ENCODE data around the gene DLG1. TPM values are rescaled to one million over a fixed set of nuclear protein-coding genes. Genes with fewer than 3 reads are reported as not detected.
"Not testable (repeated sequence)": the region's sequence is repeated elsewhere in the genome, so short reads cannot be mapped to it uniquely, and the experiment has no call there.

Gene DLG1
- total and polyA plus RNA-seq, 2 donors from 2014 or later = 19.4 to 101 TPM

DNA sequence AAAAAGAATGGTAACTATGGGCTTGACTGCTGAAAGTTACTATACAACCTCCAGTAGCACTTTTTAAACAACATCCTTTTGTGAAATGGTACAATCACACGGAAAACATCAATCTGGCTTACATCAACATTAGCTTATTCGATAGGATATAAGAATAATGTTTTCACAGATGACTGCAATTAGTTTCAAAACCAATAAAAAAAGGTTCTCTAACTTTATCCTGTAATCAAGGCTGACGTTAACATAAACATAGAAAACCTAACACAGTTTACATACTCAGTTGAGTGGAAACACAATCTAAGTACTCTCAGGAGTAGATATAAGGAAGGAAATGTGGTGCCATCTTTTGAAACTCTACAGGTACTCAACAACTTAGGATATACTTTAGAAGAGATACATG is 102.2 kb downstream of the DLG1 start:
- no peaks in the 10 kb centered on the region for H3K9me3 ChIP-seq (ENCODE audit: control insufficient read depth in 2 of 3, insufficient read depth in 1 of 3, low read length in 3 of 3)
- FAIRE-seq = no peak
- H3K4me1 ChIP-seq (ENCODE audit: control insufficient read depth in 2 of 3, insufficient read depth in 2 of 3, low read depth in 1 of 3, low read length in 3 of 3) = no peaks in the 10 kb centered on the region
- intact Hi-C loops (cut with DNase I) = no loop called here
- no peaks in the 10 kb centered on the region for H3K36me3 ChIP-seq (ENCODE audit: control insufficient read depth in 2 of 3, insufficient read depth in 3 of 3, low read length in 3 of 3)
- H3K4me3 ChIP-seq (ENCODE audit: low read length in 3 of 3) = no peak overlapping the region
- TF ChIP-seq, protein P1, sequence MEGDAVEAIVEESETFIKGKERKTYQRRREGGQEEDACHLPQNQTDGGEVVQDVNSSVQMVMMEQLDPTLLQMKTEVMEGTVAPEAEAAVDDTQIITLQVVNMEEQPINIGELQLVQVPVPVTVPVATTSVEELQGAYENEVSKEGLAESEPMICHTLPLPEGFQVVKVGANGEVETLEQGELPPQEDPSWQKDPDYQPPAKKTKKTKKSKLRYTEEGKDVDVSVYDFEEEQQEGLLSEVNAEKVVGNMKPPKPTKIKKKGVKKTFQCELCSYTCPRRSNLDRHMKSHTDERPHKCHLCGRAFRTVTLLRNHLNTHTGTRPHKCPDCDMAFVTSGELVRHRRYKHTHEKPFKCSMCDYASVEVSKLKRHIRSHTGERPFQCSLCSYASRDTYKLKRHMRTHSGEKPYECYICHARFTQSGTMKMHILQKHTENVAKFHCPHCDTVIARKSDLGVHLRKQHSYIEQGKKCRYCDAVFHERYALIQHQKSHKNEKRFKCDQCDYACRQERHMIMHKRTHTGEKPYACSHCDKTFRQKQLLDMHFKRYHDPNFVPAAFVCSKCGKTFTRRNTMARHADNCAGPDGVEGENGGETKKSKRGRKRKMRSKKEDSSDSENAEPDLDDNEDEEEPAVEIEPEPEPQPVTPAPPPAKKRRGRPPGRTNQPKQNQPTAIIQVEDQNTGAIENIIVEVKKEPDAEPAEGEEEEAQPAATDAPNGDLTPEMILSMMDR (IDR thresholded peaks at IDR 0.05; ENCODE audit: borderline replicate concordance, extremely low read depth, insufficient read depth) = no peak
- no peak overlapping the region for H3K9ac ChIP-seq (ENCODE audit: low read length in 3 of 3)
- H3K27me3 ChIP-seq (ENCODE audit: control insufficient read depth, insufficient read depth, low read length) = no peaks in the 10 kb centered on the region
- no peak overlapping the region for H3K27ac ChIP-seq (ENCODE audit: low read depth in 2 of 2, low read length in 2 of 2)
- no peak for DNase-seq

DNA sequence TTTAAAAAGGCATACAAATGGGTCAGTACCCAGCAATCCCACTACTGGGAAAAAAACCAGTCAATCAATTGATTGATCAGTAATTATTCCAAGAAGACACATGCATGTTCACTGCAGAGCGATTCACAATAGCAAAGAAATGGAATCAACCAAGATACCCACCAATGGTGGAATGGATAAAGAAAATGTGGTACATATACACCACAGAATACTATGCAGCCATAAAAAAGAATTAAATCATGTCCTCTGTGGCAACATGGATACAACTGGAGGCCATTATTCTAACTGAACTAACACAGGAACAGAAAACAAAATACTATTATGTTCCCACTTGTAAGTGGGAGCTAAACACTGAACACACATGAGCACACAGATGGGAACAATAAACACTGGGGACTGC is 103.1 kb downstream of the DLG1 start:
- no peaks in the 10 kb centered on the region for H3K36me3 ChIP-seq (ENCODE audit: control insufficient read depth in 2 of 3, insufficient read depth in 3 of 3, low read length in 3 of 3)
- no peak for FAIRE-seq
- no peaks in the 10 kb centered on the region for H3K4me1 ChIP-seq (ENCODE audit: control insufficient read depth in 2 of 3, insufficient read depth in 2 of 3, low read depth in 1 of 3, low read length in 3 of 3)
- intact Hi-C loops (cut with DNase I) = no loop called here
- H3K27me3 ChIP-seq (ENCODE audit: control insufficient read depth, insufficient read depth, low read length) = no peaks in the 10 kb centered on the region
- H3K9ac ChIP-seq (ENCODE audit: low read length in 3 of 3) = no peak overlapping the region
- DNase-seq = no peak
- H3K4me3 ChIP-seq (ENCODE audit: low read length in 3 of 3) = no peak overlapping the region
- no peak overlapping the region for H3K27ac ChIP-seq (ENCODE audit: low read depth in 2 of 2, low read length in 2 of 2)
- no peaks in the 10 kb centered on the region for H3K9me3 ChIP-seq (ENCODE audit: control insufficient read depth in 2 of 3, insufficient read depth in 1 of 3, low read length in 3 of 3)
- TF ChIP-seq, protein P1 (IDR thresholded peaks at IDR 0.05; ENCODE audit: borderline replicate concordance, extremely low read depth, insufficient read depth) = no peak

DNA sequence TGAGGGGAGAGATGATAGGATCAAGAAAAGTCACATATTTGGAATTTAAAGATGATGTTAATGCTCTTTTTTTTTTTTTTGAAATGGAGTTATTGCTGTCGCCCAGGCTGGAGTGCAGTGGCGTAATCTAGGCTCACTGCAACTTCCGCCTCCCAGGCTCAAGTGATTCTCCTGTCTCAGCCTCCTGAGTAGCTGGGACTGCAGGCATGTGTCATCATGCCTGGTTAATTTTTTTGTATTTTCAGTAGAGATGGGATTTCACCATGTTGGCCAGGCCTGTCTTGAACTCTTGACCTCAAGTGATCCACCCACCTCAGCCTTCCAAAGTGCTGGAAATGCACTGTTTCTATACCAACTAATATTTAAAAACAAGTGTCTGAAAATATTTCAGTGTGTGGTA is 104.7 kb downstream of the DLG1 start:
- H3K27ac ChIP-seq (ENCODE audit: low read depth in 2 of 2, low read length in 2 of 2); FAIRE-seq; H3K4me3 ChIP-seq (ENCODE audit: low read length in 3 of 3); DNase-seq; H3K36me3 ChIP-seq (ENCODE audit: control insufficient read depth in 2 of 3, insufficient read depth in 3 of 3, low read length in 3 of 3); H3K9me3 ChIP-seq (ENCODE audit: control insufficient read depth in 2 of 3, insufficient read depth in 1 of 3, low read length in 3 of 3); intact Hi-C loops (cut with DNase I); H3K4me1 ChIP-seq (ENCODE audit: control insufficient read depth in 2 of 3, insufficient read depth in 2 of 3, low read depth in 1 of 3, low read length in 3 of 3); H3K9ac ChIP-seq (ENCODE audit: low read length in 3 of 3); H3K27me3 ChIP-seq (ENCODE audit: control insufficient read depth, insufficient read depth, low read length): not testable (repeated sequence)

DNA sequence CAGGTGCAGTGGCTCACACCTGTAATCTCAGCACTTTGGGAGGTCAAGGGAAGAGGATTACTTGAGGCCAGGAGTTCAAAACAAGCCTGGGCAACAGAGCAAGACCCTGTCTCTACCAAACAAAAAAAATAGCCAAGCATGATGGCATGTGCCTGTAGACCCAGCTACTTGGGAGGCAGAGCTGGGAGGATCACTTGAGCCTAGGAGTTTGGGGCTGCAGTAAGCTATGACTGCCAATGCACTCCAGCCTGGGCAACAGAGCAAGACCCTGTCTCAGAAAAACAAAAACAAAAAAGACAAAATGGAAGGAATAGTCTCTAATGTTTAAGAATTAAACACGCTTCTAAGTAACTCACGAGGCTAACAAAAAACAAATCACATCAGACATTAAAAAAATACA is 106.5 kb downstream of the DLG1 start:
- Histone ChIP-seq H3K27me3 (ENCODE audit: control insufficient read depth, insufficient read depth, low read length) (no peaks in the 10 kb centered on the region), H3K4me1 (ENCODE audit: control insufficient read depth in 2 of 3, insufficient read depth in 2 of 3, low read depth in 1 of 3, low read length in 3 of 3) (no peaks in the 10 kb centered on the region), H3K4me3 (ENCODE audit: low read length in 3 of 3) (no peak overlapping the region), H3K27ac (ENCODE audit: low read depth in 2 of 2, low read length in 2 of 2) (no peak overlapping the region), H3K9ac (ENCODE audit: low read length in 3 of 3) (no peak overlapping the region), H3K9me3 (ENCODE audit: control insufficient read depth in 2 of 3, insufficient read depth in 1 of 3, low read length in 3 of 3) (no peaks in the 10 kb centered on the region), H3K36me3 (ENCODE audit: control insufficient read depth in 2 of 3, insufficient read depth in 3 of 3, low read length in 3 of 3) (no peaks in the 10 kb centered on the region)
- intact Hi-C loops (cut with DNase I) = no loop called here
- FAIRE-seq = no peak
- DNase-seq = no peak
- TF ChIP-seq, protein P1 (IDR thresholded peaks at IDR 0.05; ENCODE audit: borderline replicate concordance, extremely low read depth, insufficient read depth) = no peak
